ENCODE results near the gene ZFPM1.

ZFPM1 gene

DNA sequence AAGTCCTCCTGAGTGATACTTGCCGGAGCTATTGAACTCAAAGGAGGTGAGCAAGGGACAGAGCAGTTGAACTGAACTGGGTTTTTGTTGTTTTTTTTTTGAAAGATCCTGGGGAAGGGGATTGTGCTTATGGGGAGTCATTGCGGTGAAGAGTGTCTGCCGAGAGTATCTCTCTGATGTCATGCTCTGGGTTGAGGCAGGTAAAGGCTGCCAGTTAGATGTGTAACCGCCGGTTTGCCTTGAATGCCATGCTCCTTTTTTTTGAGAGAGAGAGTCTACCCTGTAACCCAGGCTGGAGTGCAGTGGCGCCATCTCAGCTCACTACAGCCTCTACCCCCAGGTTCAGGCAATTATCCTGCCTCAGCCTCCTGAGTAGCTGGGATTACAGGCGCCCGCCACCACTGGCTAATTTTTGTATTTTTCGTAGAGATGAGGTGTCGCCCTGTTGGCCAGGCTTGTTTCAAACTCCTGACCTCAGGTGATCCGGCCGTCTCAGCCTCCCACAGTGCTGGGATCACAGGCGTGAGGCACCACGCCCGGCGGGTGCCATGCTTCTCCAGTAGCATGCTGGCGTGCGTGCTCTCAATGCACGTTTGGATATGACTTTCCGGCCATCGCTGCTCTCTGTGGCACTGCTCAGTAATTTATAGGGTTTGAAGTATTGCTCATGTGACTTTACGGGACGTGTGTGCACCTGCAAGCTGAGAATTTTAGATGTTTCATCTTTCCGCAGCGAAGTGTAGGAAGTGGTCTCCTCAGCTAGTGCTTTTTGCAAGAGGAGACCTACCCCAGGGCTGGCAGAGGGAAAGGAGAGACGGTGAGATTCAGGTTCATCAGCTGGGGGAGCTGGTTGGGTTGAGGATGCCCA lies 125.6 kb downstream of the ZFPM1 start:
- TF ChIP-seq TAF1 (IDR thresholded peaks at IDR 0.05; ENCODE audit: low read depth) (no peak), TEAD4 (IDR thresholded peaks at IDR 0.05) (no peak), FOXM1 (IDR thresholded peaks at IDR 0.05; ENCODE audit: borderline replicate concordance, low read depth) (no peak), RAD21 (IDR thresholded peaks at IDR 0.05; ENCODE audit: low read depth) (no peak), NFIC (IDR thresholded peaks at IDR 0.05) (no peak), EP300 (IDR thresholded peaks at IDR 0.05; ENCODE audit: borderline replicate concordance) (no peak), EGR1 (IDR thresholded peaks at IDR 0.05) (no peak), ZBTB7A (IDR thresholded peaks at IDR 0.05; ENCODE audit: low read depth) (no peak), CEBPB (IDR thresholded peaks at IDR 0.05) (no peak), TCF12 (IDR thresholded peaks at IDR 0.05; ENCODE audit: low read depth) (no peak), CREB1 (IDR thresholded peaks at IDR 0.05; ENCODE audit: low read depth) (no peak), USF1 (IDR thresholded peaks at IDR 0.05) (no peak), REST (IDR thresholded peaks at IDR 0.05; ENCODE audit: low read depth) (no peak), YY1 (IDR thresholded peaks at IDR 0.05; ENCODE audit: low read depth) (no peak)
- TF ChIP-seq, protein P1, sequence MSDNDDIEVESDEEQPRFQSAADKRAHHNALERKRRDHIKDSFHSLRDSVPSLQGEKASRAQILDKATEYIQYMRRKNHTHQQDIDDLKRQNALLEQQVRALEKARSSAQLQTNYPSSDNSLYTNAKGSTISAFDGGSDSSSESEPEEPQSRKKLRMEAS (IDR thresholded peaks at IDR 0.05), result no peak

DNA sequence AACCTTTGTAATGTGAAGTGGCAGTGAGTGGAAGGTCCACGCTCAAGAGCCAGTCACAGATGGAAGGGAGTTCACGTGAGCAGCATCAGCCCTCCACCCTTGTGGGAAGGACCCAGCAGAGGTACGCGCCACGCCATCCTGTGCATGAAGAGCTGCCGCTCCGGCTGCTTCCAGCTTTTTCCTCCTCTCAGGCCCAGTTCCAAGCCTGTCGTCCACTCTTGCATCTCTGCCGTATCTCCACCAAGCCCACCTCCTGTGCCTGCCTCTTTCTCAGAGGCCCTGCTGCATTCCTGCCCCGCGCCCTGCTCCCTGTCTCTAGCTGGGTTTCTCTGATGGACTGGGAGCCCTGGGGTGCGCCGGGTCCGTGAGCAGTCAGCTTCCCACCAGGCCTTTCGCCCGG lies 127.3 kb downstream of the ZFPM1 start:
- TF ChIP-seq TEAD4 (IDR thresholded peaks at IDR 0.05) (no peak), RAD21 (IDR thresholded peaks at IDR 0.05; ENCODE audit: low read depth) (no peak), REST (IDR thresholded peaks at IDR 0.05; ENCODE audit: low read depth) (no peak), EGR1 (IDR thresholded peaks at IDR 0.05) (no peak), YY1 (IDR thresholded peaks at IDR 0.05; ENCODE audit: low read depth) (no peak), CEBPB (IDR thresholded peaks at IDR 0.05) (no peak), TCF12 (IDR thresholded peaks at IDR 0.05; ENCODE audit: low read depth) (no peak), NFIC (IDR thresholded peaks at IDR 0.05) (no peak), CREB1 (IDR thresholded peaks at IDR 0.05; ENCODE audit: low read depth) (no peak), ZBTB7A (IDR thresholded peaks at IDR 0.05; ENCODE audit: low read depth) (no peak)
- TF ChIP-seq, protein P1 (IDR thresholded peaks at IDR 0.05), result no peak

- TF ChIP-seq FOXM1 (IDR thresholded peaks at IDR 0.05; ENCODE audit: borderline replicate concordance, low read depth) (no peak), CREB1 (IDR thresholded peaks at IDR 0.05; ENCODE audit: low read depth) (no peak), NFIC (IDR thresholded peaks at IDR 0.05) (no peak), RAD21 (IDR thresholded peaks at IDR 0.05; ENCODE audit: low read depth) (no peak), TCF12 (IDR thresholded peaks at IDR 0.05; ENCODE audit: low read depth) (no peak), USF1 (IDR thresholded peaks at IDR 0.05) (no peak), REST (IDR thresholded peaks at IDR 0.05; ENCODE audit: low read depth) (no peak), TEAD4 (IDR thresholded peaks at IDR 0.05) (no peak), EP300 (IDR thresholded peaks at IDR 0.05; ENCODE audit: borderline replicate concordance) (no peak), EGR1 (IDR thresholded peaks at IDR 0.05) (no peak), YY1 (IDR thresholded peaks at IDR 0.05; ENCODE audit: low read depth) (no peak), CEBPB (IDR thresholded peaks at IDR 0.05) (no peak), TAF1 (IDR thresholded peaks at IDR 0.05; ENCODE audit: low read depth) (no peak), ZBTB7A (IDR thresholded peaks at IDR 0.05; ENCODE audit: low read depth) (no peak)
- TF ChIP-seq, protein P1 (IDR thresholded peaks at IDR 0.05), result no peak
Measured at GRCh38 chr16:88581033-88581432, 128.0 kb downstream of the ZFPM1 start.
